MCF 10A (cell line): ENCODE results near the gene CFAP119. TPM values are rescaled to one million over a fixed set of nuclear protein-coding genes. Genes with fewer than 3 reads are reported as not detected.

Experiments used
- BruUV-seq: library from RNA; stranded (reverse); fragments of 400-500 nt; replicated peaks from 2 replicates; lab custom pipeline; 2021; lab: Mats Ljungman, UMichigan
- CTCF ChIA-PET: fragments of 300-600 bp; sonication (Branson Sonifier 250); formaldehyde crosslinking; extraction: SDS; loops from one replicate; lab custom pipeline; 2021; ENCODE audit warnings: antibody characterized with exemption, inconsistent platforms; lab: Yijun Ruan, JAX
- POLR2A ChIA-PET: fragments of 300-600, 350-650 bp; sonication (Branson Sonifier 250); formaldehyde crosslinking; extraction: SDS; loops from one replicate; lab custom pipeline; 2020; ENCODE audit warnings: antibody characterized with exemption, inconsistent platforms; lab: Yijun Ruan, JAX
- DNase-seq: peaks from one replicate; pipeline ENCODE4 v3.0.0-alpha.2; 2018; ENCODE audit not compliant: unreplicated experiment
- H3K27ac Mint-ChIP-seq: one replicate; pipeline ENCODE4 v1.8.0; 2022; ENCODE audit warnings: mild to moderate bottlenecking, low read depth, mixed read lengths; ENCODE audit not compliant: unreplicated experiment
- H3K27me3 Mint-ChIP-seq: one replicate; pipeline ENCODE4 v1.8.0; 2022; ENCODE audit warnings: mixed read lengths; ENCODE audit not compliant: insufficient read depth, unreplicated experiment
- H3K36me3 Mint-ChIP-seq: one replicate; pipeline ENCODE4 v1.8.0; 2022; ENCODE audit warnings: mild to moderate bottlenecking, moderate library complexity, mixed read lengths; ENCODE audit not compliant: insufficient read depth, unreplicated experiment
- H3K4me1 Mint-ChIP-seq: one replicate; pipeline ENCODE4 v1.8.0; 2022; ENCODE audit warnings: mixed read lengths; ENCODE audit not compliant: insufficient read depth, unreplicated experiment
- H3K4me3 Mint-ChIP-seq: one replicate; pipeline ENCODE4 v1.8.0; 2022; ENCODE audit warnings: mild to moderate bottlenecking, moderate library complexity, mixed read lengths; ENCODE audit not compliant: unreplicated experiment
- H3K9me3 Mint-ChIP-seq: one replicate; pipeline ENCODE4 v1.8.0; 2022; ENCODE audit warnings: mixed read lengths; ENCODE audit not compliant: unreplicated experiment
- intact Hi-C: fragments of 100-400 bp; cut with micrococcal nuclease; formaldehyde crosslinking; loops from 2 replicates; pipeline ENCODE4 v1.14.1; 2022
- total RNA-seq: library from RNA; stranded (reverse); gene quantifications from 2 replicates; pipeline ENCODE4 v1.2.3, GENCODE V29; 2022
- TF ChIP-seq, protein P1 (sequence below): fragments of 200-600 bp; IDR thresholded peaks from one replicate; pipeline ENCODE4 v1.8.0; 2022; ENCODE audit warnings: antibody characterized with exemption, mild to moderate bottlenecking; ENCODE audit not compliant: unreplicated experiment

CFAP119 gene
- total RNA-seq, 1 experiment from 2014 or later: 5.2 TPM

DNA sequence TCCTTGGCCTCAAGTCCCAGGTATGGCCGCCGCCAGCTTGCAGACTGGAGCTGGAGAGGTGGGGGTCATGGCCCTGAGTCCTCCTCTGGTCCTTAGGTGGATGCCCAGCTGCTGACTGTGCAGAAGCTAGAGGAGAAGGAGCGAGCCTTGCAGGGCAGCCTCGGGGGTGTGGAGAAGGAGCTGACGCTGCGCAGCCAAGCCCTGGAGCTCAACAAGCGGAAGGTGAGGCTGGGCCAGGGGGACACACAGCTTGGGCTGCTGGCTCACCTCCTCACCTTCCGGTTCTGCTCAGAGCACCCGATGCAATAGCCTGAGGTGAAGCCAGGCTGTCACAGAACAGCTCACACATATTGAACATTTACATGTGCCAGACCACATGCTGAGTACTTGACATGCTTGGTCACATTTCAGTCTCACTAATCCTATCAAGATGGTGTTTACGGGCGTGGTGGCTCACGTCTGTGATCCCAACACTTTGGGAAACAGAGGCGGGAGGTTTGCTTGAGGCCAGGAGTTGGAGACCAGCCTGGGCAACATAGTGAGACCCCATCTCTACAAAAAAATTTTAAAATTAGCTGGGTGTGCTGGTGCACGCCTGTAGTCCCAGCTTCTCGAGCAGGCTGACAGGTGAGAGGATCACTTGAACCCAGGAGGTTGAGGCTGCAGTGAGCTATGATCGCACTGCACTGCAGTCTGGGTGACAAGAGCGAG is 7.7 kb upstream of the CFAP119 start:
- peaks cover 82% of the 10 kb centered on the region for H3K36me3 Mint-ChIP-seq
- H3K4me3 Mint-ChIP-seq: no peak overlapping the region
- ChIA-PET POLR2A (interaction anchor here (0.7 kb wide), 1 partner anchor 171 kb away, joined by 3 read pairs; no protein-coding TSS in a partner anchor), CTCF (interaction anchor here (0.6 to 1.0 kb wide), 3 partner anchors 111 to 131 kb away, joined by 3 to 8 read pairs (median 3); no protein-coding TSS in a partner anchor)
- H3K9me3 Mint-ChIP-seq: no peaks in the 10 kb centered on the region
- DNase-seq: no peak
- H3K27ac Mint-ChIP-seq: no peak overlapping the region
- TF ChIP-seq, protein P1, sequence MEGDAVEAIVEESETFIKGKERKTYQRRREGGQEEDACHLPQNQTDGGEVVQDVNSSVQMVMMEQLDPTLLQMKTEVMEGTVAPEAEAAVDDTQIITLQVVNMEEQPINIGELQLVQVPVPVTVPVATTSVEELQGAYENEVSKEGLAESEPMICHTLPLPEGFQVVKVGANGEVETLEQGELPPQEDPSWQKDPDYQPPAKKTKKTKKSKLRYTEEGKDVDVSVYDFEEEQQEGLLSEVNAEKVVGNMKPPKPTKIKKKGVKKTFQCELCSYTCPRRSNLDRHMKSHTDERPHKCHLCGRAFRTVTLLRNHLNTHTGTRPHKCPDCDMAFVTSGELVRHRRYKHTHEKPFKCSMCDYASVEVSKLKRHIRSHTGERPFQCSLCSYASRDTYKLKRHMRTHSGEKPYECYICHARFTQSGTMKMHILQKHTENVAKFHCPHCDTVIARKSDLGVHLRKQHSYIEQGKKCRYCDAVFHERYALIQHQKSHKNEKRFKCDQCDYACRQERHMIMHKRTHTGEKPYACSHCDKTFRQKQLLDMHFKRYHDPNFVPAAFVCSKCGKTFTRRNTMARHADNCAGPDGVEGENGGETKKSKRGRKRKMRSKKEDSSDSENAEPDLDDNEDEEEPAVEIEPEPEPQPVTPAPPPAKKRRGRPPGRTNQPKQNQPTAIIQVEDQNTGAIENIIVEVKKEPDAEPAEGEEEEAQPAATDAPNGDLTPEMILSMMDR: no peak
- intact Hi-C loops: no loop called here
- no TSS peak for BruUV-seq
- H3K27me3 Mint-ChIP-seq: no peaks in the 10 kb centered on the region
- H3K4me1 Mint-ChIP-seq: peaks cover 6% of the 10 kb centered on the region

DNA sequence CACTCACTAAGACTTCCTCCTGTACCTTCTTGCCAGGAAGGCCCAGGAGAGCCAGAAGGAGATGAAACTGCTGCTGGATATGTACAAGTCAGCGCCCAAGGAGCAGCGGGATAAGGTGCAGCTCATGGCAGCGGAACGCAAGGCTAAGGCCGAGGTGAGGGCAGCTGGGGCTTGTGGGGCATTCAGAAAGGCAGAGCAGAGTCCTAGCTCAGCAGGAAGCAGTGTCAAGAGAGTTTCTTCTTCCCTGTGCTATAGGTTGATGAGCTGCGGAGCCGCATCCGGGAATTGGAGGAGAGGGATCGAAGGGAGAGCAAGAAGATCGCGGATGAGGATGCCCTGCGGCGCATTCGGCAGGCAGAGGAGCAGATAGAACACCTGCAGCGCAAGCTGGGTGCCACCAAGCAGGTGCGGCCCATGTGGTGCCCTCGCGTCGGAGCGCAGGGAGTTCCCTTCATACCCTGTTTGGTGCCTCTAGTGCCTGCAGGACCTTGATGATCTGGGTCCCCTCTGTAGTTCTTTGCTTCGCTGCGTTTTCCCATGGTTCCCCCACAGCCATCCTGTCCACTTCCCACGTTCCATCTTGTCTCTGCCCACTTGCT is 6.8 kb upstream of the CFAP119 start:
- TSS peak; percentile 30 for BruUV-seq
- TF ChIP-seq, protein P1: no peak
- Mint-ChIP-seq H3K4me3 (no peak overlapping the region), H3K27ac (no peak overlapping the region), H3K4me1 (peaks cover 9% of the 10 kb centered on the region), H3K27me3 (no peaks in the 10 kb centered on the region), H3K9me3 (no peaks in the 10 kb centered on the region), H3K36me3 (peaks cover 82% of the 10 kb centered on the region)
- ChIA-PET CTCF (interaction anchor here (0.6 to 0.9 kb wide), 2 partner anchors 133 to 177 kb away, joined by 3 to 4 read pairs; no protein-coding TSS in a partner anchor), POLR2A (no interaction called here)
- intact Hi-C loops: no loop called here
- DNase-seq: no peak

DNA sequence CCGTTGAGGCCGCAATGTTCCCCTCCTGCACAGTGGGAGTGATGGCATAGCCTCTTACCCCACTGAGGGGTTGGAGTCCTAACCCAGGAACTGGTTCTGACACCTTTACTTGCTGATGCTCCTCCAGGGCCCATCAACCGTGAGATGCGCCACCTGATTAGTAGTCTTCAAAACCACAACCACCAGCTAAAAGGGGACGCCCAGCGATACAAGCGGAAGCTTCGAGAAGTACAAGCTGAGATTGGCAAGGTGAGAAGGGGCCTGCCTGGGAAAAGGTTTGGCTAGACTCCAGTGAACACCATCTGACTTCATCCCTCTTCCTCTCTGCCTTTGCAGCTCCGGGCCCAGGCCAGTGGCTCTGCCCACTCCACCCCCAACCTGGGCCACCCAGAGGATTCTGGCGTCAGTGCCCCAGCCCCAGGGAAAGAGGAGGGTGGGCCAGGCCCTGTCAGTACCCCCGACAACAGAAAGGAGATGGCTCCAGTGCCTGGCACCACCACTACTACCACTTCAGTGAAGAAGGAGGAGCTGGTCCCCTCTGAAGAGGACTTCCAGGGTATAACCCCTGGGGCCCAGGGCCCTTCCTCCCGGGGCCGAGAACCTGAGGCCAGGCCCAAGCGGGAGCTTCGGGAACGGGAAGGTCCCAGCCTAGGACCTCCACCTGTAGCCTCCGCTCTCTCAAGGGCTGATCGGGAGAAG is 6.1 kb upstream of the CFAP119 start:
- peaks cover 83% of the 10 kb centered on the region for H3K36me3 Mint-ChIP-seq
- peaks cover 12% of the 10 kb centered on the region for H3K4me1 Mint-ChIP-seq

More for the DNA sequence above, 6.1 kb upstream of the CFAP119 start:
- no peak overlapping the region for H3K4me3 Mint-ChIP-seq
- no peak overlapping the region for H3K27ac Mint-ChIP-seq
- no peaks in the 10 kb centered on the region for H3K27me3 Mint-ChIP-seq
- intact Hi-C loops: no loop called here
- POLR2A ChIA-PET: interaction anchor here (1.3 kb wide), 1 partner anchor 27 kb away, joined by 6 read pairs; no protein-coding TSS in a partner anchor
- BruUV-seq: no TSS peak
- CTCF ChIA-PET: interaction anchor here (0.6 to 0.9 kb wide), 2 partner anchors 134 to 178 kb away, joined by 3 to 4 read pairs; no protein-coding TSS in a partner anchor
- TF ChIP-seq, protein P1: no peak
- no peaks in the 10 kb centered on the region for H3K9me3 Mint-ChIP-seq
- DNase-seq: no peak
